Limb (tissue), 2 donors: Measurements from ENCODE around the gene ALDH4A1.

Experiments used
- DNase-seq, 2 donors: peaks; one replicate each; pipeline ENCODE4 v3.0.0-alpha.2; 2016; ENCODE audit errors: extremely low spot score in 2 of 2

Gene ALDH4A1, protein sequence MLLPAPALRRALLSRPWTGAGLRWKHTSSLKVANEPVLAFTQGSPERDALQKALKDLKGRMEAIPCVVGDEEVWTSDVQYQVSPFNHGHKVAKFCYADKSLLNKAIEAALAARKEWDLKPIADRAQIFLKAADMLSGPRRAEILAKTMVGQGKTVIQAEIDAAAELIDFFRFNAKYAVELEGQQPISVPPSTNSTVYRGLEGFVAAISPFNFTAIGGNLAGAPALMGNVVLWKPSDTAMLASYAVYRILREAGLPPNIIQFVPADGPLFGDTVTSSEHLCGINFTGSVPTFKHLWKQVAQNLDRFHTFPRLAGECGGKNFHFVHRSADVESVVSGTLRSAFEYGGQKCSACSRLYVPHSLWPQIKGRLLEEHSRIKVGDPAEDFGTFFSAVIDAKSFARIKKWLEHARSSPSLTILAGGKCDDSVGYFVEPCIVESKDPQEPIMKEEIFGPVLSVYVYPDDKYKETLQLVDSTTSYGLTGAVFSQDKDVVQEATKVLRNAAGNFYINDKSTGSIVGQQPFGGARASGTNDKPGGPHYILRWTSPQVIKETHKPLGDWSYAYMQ

DNA sequence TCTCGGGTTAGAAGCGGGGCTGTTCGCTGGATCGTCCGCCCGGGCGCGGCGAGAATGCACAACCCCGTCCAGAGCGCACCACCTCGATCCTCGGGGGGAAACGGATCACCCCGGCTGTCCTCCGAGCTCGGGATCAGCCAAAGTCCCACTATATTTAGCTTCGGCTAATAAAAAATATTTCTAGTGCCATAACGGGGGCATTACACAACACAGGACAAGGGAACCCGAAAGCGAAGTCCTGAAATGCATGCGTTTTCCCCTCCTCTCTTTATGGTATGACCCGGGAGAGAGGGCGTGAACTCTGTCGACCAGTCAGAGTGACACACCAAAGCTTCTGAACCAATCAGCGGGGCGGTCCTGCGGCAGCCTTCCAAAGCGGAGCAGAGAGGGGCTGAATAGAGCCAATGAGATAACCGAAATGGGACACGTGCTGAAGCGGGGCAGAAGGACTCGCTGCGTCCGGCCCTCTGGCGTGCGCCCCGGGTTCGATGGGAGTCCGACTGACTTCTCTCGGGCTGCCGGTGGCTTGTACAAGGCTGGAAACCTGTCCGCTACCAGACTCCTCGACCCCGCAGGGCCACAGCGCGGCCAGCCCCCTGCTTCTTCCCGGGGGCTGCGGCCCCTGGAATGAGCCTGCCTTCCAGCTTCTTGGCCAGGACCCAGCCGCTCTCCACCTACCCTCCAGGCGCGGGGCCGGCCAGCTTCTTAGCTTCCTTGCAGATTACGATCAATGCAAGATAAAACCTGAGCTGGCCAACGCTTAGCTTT lies at the start of gene ALDH4A1:
ALDH4A1 (minus strand) TSS at position 33 of the 768 bp plus-strand sequence; CDS start at position 1, 32 bp downstream.
- DNase-seq: peak; percentile 95 to 98

DNA sequence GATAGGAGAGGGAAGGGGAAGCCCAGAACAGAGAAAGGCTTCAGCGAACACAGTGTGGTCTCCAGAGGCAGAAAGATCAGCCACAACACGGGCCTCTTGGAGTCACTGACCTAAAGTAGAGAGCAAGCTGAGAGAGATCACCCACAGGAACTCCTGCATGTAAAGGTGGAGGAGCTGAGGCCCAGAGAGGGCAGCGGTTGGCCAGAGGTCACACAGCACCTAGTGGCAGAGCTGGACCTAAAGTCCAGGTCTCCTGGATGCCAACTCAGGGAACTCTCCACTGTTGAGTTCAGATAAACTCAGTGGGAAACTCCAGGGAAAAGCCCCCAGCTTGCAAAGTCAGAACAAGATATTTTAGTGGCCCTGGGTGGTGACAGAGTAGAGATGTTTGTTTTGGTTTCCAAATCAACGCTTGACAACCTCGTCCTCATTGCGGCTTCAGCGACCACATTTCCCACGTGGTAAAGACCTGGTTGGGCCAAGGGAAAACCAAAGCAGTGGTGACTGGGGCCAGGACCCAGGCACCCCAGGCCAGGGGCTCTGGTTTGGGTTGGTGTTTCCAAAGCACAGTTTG lies 49.5 kb upstream of the ALDH4A1 start:
- DNase-seq: no peak

DNA sequence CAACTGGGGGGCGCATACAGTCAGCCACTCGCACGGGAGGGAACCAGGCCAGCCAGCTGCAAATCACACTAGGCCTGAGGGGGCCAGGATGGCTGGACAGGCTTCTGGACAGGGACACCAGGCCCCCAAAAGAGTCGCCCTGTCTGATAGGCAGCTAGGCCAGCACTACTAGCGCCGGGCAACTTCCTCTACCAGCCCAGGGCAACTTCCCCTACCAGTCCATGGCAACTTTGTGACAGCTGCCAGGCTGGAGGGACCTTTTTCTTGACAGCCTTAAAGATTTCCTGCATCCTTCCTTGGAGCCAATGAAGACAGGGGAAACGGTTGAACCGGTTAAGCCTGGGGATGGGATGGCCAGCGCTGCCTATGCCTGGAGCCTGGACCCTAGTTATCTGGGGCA lies 49.1 kb upstream of the ALDH4A1 start:
- DNase-seq: no peak

DNA sequence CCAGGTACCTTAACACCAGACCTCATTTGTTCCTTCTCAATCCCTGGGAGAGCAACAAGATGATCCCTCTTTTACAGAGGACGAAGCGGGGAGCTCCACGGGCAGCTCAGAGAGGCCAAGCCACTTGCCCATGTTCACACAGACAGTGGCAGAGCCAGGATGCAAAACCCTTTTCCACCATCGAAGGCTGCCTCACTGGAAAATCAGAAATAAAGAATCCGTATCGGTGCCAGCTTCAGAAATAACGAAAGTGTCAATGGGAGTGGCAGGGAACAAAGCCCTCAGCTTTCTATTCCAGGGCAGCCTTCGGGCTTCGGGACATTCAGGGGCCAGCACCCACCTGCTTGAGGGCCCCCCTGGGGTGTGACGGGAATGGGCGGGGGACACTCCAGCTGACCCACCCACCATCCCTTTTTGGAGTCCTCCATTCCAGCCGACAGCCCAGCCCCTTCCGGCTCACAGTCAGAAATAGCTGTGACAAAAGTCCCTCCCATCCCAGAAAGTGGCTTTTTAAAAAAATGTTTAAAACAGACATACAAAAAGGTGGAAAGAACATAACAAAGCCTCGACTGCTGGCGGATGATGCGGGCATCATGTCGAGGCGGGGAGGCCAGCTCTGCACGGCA lies 48.2 kb upstream of the ALDH4A1 start:
- DNase-seq: peak in 1 of 2 donors; percentile 57

DNA sequence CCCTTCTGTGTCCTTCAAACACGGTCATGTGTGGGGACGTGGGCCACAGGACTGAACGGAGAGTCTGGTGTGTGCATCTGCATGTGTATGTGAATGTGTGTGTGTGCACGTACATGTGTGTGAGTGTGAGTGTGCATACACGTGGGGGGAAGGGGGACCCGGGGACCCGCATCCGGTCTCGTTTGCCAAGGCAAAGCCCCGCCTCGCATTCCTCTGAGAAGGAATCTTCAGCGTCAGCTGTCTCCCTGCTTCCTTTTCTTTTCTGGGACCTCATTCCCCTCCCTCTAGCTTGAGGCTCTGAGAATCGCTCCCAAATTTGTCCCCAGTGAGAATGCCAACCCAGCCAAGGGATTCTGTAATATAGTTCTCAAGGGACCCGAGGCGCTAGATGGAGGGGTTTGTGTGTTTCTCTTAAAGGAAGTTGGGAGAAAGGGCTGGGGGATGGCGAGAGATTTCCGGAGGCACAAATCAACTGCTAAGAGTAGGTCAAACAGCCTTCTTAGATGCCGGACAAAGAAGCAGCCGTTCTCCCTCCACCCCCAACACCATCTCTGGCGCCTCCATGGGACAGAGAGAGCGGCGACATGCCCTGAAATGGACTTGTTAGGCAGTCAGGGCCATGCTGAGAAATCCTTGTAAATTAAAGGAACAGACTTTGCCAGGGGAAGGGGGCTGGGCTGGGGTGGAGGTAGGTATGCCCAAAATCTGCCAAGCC lies 47.5 kb upstream of the ALDH4A1 start:
- peak; percentile 73 to 78 for DNase-seq

DNA sequence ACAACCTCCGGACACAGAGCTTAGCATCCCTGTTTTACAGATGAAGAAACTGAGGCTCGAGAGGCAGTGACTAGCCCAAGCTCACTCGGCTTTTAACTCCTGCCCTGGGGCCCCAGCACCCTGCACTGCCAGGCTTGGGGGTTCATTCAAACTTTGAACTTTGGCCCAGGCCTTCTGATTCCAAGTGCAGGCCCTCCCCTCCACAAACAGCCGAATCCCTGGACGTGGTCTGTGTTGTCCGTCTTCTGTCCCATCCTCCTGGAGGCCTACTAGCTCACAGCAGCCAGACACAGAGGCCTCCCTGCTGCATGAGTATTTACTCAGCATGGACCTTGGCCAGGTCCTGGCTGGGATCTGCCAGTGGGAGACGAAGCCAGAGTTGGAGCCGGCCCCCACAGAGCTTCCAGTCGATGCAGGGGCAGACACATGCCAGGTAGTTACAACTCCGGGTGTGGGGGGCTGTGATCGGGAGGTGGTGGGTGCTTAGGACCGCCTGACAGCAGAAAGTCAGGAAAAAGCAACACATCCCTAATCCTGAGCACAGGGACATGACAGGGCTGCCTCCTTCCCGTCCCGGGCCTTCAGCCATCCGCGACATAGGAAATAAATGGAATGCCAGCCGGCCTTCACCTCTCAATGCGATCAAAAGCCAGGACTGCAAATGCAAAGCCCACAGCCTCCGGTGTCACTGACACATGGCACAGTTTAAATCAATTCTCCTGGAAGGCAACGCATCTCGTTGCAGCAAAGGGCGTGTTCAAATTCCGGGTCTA lies 46.7 kb upstream of the ALDH4A1 start:
- DNase-seq: peak in 1 of 2 donors; percentile 62

DNA sequence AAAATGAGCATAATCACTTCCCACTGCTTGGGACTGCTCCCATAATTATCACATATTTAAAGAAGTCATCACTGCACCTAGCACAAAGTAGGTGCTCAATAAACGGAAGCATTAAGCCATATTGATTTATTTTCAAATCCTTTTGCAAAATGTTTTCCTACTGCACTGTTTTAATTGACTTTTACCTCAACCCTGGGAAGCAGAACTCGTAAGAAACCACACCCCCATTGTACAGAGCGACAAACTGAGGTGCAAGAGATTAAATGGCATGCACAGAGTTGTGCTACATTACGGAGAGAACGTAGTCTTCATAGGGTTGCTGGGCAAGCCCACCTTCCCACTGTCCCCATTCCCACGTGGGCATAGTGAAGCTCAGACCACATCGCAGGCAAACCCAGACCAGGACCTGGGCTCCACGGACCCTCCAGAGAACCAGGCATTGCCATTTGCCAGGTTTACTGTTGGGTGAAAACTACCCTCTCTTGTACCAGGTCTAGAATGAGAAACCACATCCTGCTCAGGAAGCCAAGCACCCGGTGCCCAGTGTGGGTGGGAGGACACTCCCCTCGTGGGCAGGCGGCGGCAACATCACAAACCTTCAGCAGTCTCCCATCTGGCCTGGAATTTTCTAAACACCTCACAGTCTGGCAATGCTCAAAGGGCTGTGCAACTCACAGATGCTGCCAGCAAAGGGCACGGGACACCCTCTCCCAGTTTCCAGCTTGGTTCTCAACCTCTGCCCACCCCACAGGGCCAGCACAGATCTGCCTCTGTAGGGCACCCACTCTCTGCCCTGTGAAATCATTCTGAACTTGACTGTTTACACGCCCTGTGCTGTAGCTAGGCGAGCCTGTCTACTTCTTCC lies 45.9 kb upstream of the ALDH4A1 start:
- DNase-seq: no peak

DNA sequence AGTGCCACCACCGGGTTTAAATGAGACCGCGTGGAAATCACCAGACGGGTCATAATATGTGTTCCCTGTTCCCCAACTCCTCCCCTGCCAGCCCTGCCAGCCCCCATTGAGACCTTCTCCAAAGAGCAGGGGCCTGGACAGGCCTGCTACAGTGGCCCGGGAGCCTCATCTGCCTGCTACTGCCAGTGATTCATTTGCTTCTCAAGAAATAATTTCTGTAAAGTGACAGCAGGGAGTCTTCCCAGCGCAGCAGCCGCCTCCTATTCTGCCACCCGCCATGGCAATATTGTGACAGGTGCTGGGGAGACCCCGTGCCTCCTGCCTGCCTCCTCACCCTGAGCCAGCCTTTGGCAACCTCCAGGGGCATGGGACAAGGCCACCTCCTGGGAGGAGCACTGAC lies 45.2 kb upstream of the ALDH4A1 start:
- no peak for DNase-seq

DNA sequence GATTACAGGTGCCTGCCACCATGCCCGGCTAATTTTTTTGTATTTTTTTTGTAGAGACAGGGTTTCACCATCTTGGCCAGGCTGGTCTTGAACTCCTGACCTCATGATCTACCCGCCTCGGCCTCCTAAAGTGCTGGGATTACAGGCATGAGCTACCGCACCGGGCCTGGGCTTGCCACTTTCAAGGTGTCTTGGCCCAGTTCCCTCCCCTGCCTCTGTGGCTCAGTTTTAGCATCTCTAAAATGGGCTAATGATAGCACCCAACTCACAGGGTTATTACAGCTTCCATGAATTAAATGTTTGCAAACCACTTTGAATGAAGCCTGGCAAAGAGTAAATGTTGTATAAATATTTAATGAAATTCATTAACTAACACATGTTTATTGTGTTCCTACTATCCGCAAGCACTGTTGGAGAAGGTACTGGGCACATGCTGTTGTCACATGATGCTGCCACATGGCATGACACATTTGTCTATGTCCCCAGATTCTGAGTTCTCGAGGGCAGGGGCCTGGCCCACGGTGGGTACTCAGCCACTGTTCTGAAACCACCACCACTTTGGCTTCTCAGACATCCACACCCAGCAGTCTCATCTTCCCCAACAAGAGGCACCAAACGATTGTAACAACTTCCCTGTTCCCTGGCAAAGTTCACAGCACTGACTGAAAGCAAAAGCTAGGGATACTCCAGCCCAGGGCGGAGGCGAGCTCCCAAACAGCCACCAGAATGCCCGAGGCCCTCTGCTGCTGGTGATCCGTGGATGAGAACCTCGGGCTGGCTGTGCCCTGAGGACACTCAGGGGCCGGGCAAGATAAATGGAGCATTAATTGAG lies 44.4 kb upstream of the ALDH4A1 start:
- DNase-seq: no peak

DNA sequence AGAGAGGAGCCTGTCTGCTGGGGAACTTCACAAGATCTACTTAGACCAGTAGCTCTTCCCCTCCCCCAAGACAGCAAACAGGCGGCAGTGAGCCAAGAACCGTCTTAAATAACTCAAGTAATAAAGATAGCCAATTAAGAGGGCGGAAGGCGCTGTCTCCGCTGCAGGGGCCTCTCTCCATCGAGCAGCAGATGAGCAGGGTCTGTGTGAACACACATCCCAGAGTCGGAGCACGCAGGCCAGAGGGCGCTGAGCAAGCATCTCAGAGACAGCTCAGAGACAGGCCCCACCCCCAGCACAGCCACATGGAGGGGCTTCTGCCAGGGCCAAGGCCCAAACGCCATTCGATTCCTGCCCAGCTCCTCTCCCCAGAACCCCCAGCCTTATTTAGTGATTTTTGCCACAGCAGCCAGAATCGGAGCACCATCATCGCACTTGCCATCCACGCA lies 43.1 kb upstream of the ALDH4A1 start:
- peak; percentile 49 to 73 for DNase-seq

DNA sequence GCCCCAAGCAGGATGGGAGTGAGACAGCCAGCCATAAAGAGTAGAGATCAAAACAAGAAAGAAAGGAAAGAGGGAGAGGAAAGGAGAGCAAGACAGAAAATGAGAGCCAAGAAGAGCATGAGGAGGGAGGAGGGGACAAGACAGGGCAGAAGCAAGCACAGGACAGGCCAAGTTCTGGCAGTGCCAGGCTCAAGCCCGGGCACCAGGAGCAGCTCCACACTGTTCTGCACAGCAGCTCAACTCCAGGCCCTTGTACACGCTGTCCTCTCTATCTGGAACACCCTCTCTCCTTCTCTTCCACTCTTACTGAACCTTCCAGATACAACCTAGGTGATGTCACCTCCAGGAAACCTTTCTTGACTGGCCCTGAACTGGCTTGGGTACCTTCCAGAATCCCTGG lies 42.5 kb upstream of the ALDH4A1 start:
- DNase-seq: no peak

DNA sequence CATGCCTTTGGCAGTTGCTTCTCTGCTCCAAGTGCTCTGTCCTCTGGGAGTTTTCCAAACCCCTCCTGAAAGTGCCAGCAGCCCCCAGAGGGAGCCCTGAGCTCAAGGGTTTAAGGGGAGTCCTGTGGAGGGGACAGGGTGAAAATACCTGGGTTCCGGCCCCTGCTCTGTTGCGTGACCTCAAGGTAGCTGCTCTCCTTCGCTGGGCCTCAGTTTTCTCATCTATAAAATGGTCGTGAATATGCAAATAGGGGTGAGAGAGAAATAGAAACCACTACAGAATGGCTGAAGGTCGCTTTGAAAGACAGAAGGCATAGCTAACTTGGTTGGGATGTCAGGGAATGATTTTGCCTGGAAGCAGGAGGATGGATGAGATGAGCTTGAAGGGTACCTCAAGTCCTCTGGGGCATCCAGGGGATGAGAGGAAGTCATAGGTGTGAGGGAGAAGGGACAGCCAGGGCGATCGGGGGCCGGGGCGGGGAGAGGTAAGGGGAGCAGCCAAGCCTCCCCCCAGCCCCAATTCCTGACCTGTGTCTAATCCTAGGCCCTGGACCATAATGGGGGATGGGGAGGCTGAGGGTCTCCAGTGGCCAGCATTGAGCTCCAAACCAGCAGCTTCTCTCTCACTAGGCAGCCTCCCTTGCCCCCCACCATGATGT lies 41.7 kb upstream of the ALDH4A1 start:
- no peak for DNase-seq

DNA sequence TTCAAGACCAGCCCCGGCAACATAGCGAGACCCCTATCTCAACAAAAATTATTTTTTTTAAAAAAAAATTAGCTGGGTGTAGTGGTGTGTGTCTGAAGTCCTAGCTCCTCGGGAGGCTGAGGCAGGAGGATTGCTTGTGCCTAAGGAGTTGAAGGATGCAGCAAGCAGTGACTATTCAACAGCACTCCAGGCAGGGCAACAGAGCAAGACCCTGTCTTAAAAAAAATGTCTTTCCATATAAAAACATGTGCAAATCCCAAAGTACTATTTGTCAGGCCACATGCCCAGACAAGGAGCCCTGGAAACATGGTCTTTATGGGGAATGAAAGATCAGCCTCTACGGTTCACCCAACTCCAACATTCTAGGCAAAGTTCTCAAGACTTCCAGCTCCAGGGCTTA lies 40.8 kb upstream of the ALDH4A1 start:
- no peak for DNase-seq

DNA sequence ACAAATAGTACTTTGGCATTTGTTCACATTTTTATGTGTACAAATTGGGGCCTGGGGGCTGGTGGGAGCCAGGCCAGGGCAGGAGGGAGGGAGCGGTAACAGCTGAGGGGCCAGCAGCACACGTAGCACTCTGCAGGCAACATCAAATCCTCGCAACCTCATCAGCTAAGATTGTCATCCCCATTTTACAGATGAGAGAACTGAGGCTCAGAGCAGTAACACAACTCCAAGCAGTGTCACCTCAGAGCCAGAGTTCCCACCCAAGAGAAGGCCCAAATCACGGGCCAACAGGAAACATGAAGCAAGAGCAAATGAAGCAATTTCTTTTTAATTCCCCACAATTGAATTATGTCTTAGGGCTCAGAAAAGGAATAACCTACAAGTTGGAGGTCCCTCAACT lies 40.0 kb upstream of the ALDH4A1 start:
- DNase-seq: no peak

DNA sequence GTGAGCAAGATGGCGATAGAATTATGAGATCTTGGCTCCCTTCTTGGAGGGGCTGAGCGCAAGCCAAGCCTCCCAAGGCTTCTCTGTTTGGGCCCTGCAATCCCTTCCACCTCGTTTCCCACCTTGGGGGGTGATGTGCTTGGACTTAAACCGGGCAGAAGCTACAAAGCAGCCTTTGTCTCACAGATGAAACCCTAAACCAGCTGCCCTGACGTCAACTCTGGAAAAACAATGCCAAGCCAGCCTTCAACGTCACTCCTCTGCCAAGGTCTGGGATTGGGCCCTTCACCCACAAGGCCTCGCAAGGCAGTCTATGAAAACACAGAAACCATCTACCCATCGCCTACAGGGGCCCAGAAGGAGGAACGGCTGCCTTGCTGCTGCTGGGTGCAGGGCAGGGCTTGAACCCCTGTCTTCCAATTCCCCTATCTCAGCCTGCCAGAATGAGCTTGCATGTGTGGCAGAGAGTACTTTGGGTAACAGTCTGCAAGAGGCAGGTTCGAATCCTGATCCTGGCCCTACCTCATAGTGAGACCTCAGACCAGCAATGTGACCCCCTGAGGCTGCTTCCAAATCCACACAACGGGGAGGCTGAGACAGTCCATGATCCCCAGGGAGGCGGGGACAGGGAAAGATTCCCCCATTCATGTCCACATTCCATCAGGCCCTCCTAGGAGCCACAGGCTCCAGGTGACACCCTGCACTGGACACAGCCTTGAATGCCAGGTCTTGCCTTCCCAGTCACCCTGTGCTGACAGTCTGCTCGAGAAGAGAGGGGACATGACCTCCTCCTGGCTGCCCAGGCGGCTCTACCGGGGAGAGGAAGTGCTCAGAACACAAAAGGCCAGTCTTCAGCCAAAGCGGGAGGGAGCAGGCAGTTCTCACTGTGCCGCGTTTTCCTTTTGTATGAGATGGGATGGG lies 39.1 kb upstream of the ALDH4A1 start:
- DNase-seq: peak; percentile 53 to 78

DNA sequence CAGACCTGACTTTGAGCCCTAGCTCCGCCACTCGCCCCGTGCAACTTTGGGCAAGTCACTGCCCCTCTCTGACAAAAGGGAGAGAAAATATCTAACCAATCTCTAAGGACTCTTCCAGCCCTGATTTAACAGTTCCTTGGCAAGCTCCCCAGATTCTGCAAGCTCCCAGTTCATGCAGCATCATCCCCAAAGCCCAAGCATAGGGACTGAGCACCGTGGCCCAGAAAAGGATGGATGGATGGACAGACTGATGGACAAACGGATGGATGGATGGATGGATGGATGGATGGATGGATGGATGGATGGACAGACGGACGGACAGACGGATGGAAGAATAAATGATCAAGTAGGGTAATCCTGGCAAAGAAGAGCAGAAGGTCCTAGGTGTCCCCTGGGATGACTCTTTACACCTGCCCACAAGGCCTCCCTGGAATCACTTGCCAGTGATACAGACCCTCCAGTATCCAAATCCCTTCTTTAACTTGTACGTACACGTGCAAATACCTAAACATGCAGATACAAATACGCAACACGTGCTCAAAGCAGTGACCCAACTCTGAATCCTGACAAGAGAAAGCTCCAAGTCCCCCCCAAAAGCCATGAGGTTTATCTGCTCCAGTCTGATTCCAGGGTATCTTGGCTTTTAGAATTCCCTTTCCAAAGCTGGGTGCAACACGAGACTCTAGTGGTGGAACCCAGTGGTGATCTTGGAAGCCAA lies 38.1 kb upstream of the ALDH4A1 start:
- DNase-seq: no peak
